GM12892 (cell line): ENCODE measurements around the gene HAPLN2.

Source experiments
- POLR2A ChIP-seq: IDR thresholded peaks from 2 replicates; pipeline ENCODE4 v1.6.1; 2011; ENCODE audit warnings: low read depth, low read length, control low read depth
- POLR2AphosphoS5 ChIP-seq: IDR thresholded peaks from 2 replicates; pipeline ENCODE4 v1.6.1; 2011; ENCODE audit warnings: low read depth, low read length, control low read depth
- TAF1 ChIP-seq: IDR thresholded peaks from 2 replicates; pipeline ENCODE4 v1.6.1; 2011; ENCODE audit warnings: low read depth, mild to moderate bottlenecking, control low read depth, low read length, borderline replicate concordance

DNA sequence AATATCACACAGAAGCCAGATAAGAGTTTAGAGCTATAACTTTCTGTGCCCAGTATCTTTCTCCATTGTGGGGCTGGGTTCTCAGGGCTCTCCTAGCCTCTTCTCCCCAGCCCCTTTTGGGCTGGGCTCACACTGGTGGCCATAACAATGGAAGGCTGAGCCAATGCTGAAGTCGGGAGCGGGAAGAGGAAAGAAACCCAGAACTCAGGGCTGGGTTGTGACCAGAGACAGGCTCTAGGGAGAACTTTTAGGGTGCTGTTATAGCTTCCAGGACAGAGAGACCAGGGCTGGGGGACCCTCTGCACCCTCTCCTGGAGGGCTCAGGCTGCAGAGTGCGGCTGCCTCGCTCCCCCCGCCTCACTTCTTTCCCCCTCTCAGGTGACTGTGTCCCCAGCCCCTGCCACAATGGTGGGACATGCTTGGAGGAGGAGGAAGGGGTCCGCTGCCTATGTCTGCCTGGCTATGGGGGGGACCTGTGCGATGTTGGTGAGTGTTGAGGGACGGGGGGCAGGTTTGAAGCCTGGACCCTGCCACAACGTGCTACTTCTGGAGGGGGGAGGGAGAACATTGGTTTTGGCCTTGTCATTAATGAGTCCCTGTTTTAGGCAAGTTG, 36.8 kb downstream of the HAPLN2 start:
- no peak for TF ChIP-seq POLR2AphosphoS5
- TF ChIP-seq TAF1: no peak
- TF ChIP-seq POLR2A: no peak
